ENCODE results near the gene IRF8. TPM values are rescaled to one million over a fixed set of nuclear protein-coding genes. Genes with fewer than 3 reads are reported as not detected.

IRF8 gene
- total RNA-seq, 2 donors from 2014 or later, result 0.24 to 0.75 TPM

GRCh38 chr16:85910854-85911247, 11.9 kb downstream of the IRF8 start:
- no peaks in the 10 kb centered on the region for H3K9me3 ChIP-seq (ENCODE audit: control insufficient read depth, low read length)
- TF ChIP-seq CTCF (conservative IDR thresholded peaks at IDR 0.05), result no peak
- no peak overlapping the region for H3K27ac ChIP-seq (ENCODE audit: low read depth, low read length)
- H3K4me3 Mint-ChIP-seq, result no peak overlapping the region
- H3K4me3 ChIP-seq (ENCODE audit: low read length), result no peak overlapping the region
- DNase-seq, result no peak
- H3K27me3 ChIP-seq (ENCODE audit: control insufficient read depth, insufficient read depth, low read length, poor library complexity, severe bottlenecking), result no peaks in the 10 kb centered on the region
- H3K36me3 Mint-ChIP-seq (ENCODE audit: low read depth), result no peaks in the 10 kb centered on the region
- no peaks in the 10 kb centered on the region for H3K4me1 ChIP-seq (ENCODE audit: control insufficient read depth, insufficient read depth, low read length)
- H3K9ac ChIP-seq (ENCODE audit: extremely low read depth, low read length, poor library complexity, severe bottlenecking), result no peak overlapping the region
- H3K36me3 ChIP-seq (ENCODE audit: control insufficient read depth, insufficient read depth, low read length), result no peaks in the 10 kb centered on the region
- H3K4me1 Mint-ChIP-seq, result no peaks in the 10 kb centered on the region
- no peak overlapping the region for H3K27ac Mint-ChIP-seq
- 95 to 97% methylated on average over 4 to 9 of the region's 9 CpGs for WGBS, 2 experiments (ENCODE audit: insufficient coverage in 1 of 2, insufficient read length in 1 of 2)
- H3K27me3 Mint-ChIP-seq (ENCODE audit: insufficient read depth), result no peaks in the 10 kb centered on the region
- no peaks in the 10 kb centered on the region for H3K9me3 Mint-ChIP-seq

- Histone ChIP-seq H3K27me3 (ENCODE audit: control insufficient read depth, insufficient read depth, low read length, poor library complexity, severe bottlenecking) (no peaks in the 10 kb centered on the region), H3K4me3 (ENCODE audit: low read length) (no peak overlapping the region), H3K4me1 (ENCODE audit: control insufficient read depth, insufficient read depth, low read length) (no peaks in the 10 kb centered on the region), H3K27ac (ENCODE audit: low read depth, low read length) (no peak overlapping the region), H3K36me3 (ENCODE audit: control insufficient read depth, insufficient read depth, low read length) (no peaks in the 10 kb centered on the region), H3K9ac (ENCODE audit: extremely low read depth, low read length, poor library complexity, severe bottlenecking) (no peak overlapping the region), H3K9me3 (ENCODE audit: control insufficient read depth, low read length) (no peaks in the 10 kb centered on the region)
- no peak for TF ChIP-seq CTCF (conservative IDR thresholded peaks at IDR 0.05)
- no peak overlapping the region for H3K27ac Mint-ChIP-seq
- no peak for DNase-seq
- no peaks in the 10 kb centered on the region for H3K9me3 Mint-ChIP-seq
- 93 to 94% methylated on average over 15 of the region's 15 CpGs for WGBS, 2 experiments (ENCODE audit: insufficient coverage in 1 of 2, insufficient read length in 1 of 2)
- no peaks in the 10 kb centered on the region for H3K4me1 Mint-ChIP-seq
- no peaks in the 10 kb centered on the region for H3K27me3 Mint-ChIP-seq (ENCODE audit: insufficient read depth)
- no peak overlapping the region for H3K4me3 Mint-ChIP-seq
- no peaks in the 10 kb centered on the region for H3K36me3 Mint-ChIP-seq (ENCODE audit: low read depth)
These were observed 12.4 kb downstream of the IRF8 start for GRCh38 chr16:85911251-85911930.

GRCh38 chr16:85912211-85912974, 13.4 kb downstream of the IRF8 start:
- WGBS, 2 experiments (ENCODE audit: insufficient coverage in 1 of 2, insufficient read length in 1 of 2), result 88 to 89% methylated on average over 12 to 13 of the region's 13 CpGs
- no peak overlapping the region for H3K4me3 Mint-ChIP-seq
- no peaks in the 10 kb centered on the region for H3K9me3 Mint-ChIP-seq
- H3K27me3 Mint-ChIP-seq (ENCODE audit: insufficient read depth), result no peaks in the 10 kb centered on the region
- DNase-seq, result no peak
- no peak overlapping the region for H3K9ac ChIP-seq (ENCODE audit: extremely low read depth, low read length, poor library complexity, severe bottlenecking)
- no peaks in the 10 kb centered on the region for H3K9me3 ChIP-seq (ENCODE audit: control insufficient read depth, low read length)
- no peak overlapping the region for H3K27ac ChIP-seq (ENCODE audit: low read depth, low read length)
- no peaks in the 10 kb centered on the region for H3K27me3 ChIP-seq (ENCODE audit: control insufficient read depth, insufficient read depth, low read length, poor library complexity, severe bottlenecking)
- H3K4me1 Mint-ChIP-seq, result no peaks in the 10 kb centered on the region
- no peak overlapping the region for H3K27ac Mint-ChIP-seq
- no peak for TF ChIP-seq CTCF (conservative IDR thresholded peaks at IDR 0.05)
- no peaks in the 10 kb centered on the region for H3K36me3 Mint-ChIP-seq (ENCODE audit: low read depth)
- no peaks in the 10 kb centered on the region for H3K36me3 ChIP-seq (ENCODE audit: control insufficient read depth, insufficient read depth, low read length)
- H3K4me3 ChIP-seq (ENCODE audit: low read length), result no peak overlapping the region
- no peaks in the 10 kb centered on the region for H3K4me1 ChIP-seq (ENCODE audit: control insufficient read depth, insufficient read depth, low read length)

All from endodermal cell (in vitro differentiated cells).